MCF 10A (cell line): Measurements from ENCODE around the gene LMCD1. TPM values are rescaled to one million over a fixed set of nuclear protein-coding genes. Genes with fewer than 3 reads are reported as not detected.

Experiments
- BruUV-seq: library from RNA; stranded (reverse); fragments of 400-500 nt; replicated peaks from 2 replicates; lab custom pipeline; 2021; lab: Mats Ljungman, UMichigan
- CTCF ChIA-PET: fragments of 300-600 bp; sonication (Branson Sonifier 250); formaldehyde crosslinking; extraction: SDS; loops from one replicate; lab custom pipeline; 2021; ENCODE audit warnings: antibody characterized with exemption, inconsistent platforms; lab: Yijun Ruan, JAX
- POLR2A ChIA-PET: fragments of 300-600, 350-650 bp; sonication (Branson Sonifier 250); formaldehyde crosslinking; extraction: SDS; loops from one replicate; lab custom pipeline; 2020; ENCODE audit warnings: antibody characterized with exemption, inconsistent platforms; lab: Yijun Ruan, JAX
- DNase-seq: peaks from one replicate; pipeline ENCODE4 v3.0.0-alpha.2; 2018; ENCODE audit not compliant: unreplicated experiment
- H3K27ac Mint-ChIP-seq: one replicate; pipeline ENCODE4 v1.8.0; 2022; ENCODE audit warnings: mild to moderate bottlenecking, low read depth, mixed read lengths; ENCODE audit not compliant: unreplicated experiment
- H3K27me3 Mint-ChIP-seq: one replicate; pipeline ENCODE4 v1.8.0; 2022; ENCODE audit warnings: mixed read lengths; ENCODE audit not compliant: insufficient read depth, unreplicated experiment
- H3K36me3 Mint-ChIP-seq: one replicate; pipeline ENCODE4 v1.8.0; 2022; ENCODE audit warnings: mild to moderate bottlenecking, moderate library complexity, mixed read lengths; ENCODE audit not compliant: insufficient read depth, unreplicated experiment
- H3K4me1 Mint-ChIP-seq: one replicate; pipeline ENCODE4 v1.8.0; 2022; ENCODE audit warnings: mixed read lengths; ENCODE audit not compliant: insufficient read depth, unreplicated experiment
- H3K4me3 Mint-ChIP-seq: one replicate; pipeline ENCODE4 v1.8.0; 2022; ENCODE audit warnings: mild to moderate bottlenecking, moderate library complexity, mixed read lengths; ENCODE audit not compliant: unreplicated experiment
- H3K9me3 Mint-ChIP-seq: one replicate; pipeline ENCODE4 v1.8.0; 2022; ENCODE audit warnings: mixed read lengths; ENCODE audit not compliant: unreplicated experiment
- CTCF ChIP-seq: fragments of 200-600 bp; IDR thresholded peaks from one replicate; pipeline ENCODE4 v1.8.0; 2022; ENCODE audit warnings: antibody characterized with exemption, mild to moderate bottlenecking; ENCODE audit not compliant: unreplicated experiment
- intact Hi-C: fragments of 100-400 bp; cut with micrococcal nuclease; formaldehyde crosslinking; loops from 2 replicates; pipeline ENCODE4 v1.14.1; 2022
- total RNA-seq: library from RNA; stranded (reverse); gene quantifications from 2 replicates; pipeline ENCODE4 v1.2.3, GENCODE V29; 2022

Gene LMCD1
- total RNA-seq, 1 experiment from 2014 or later, result 0.63 TPM

- Mint-ChIP-seq H3K27ac (peak overlapping the region; percentile 8), H3K4me3 (no peak overlapping the region), H3K36me3 (no peaks in the 10 kb centered on the region), H3K9me3 (peaks cover 8% of the 10 kb centered on the region), H3K27me3 (no peaks in the 10 kb centered on the region), H3K4me1 (peaks cover 21% of the 10 kb centered on the region)
- TF ChIP-seq CTCF, result no peak
- BruUV-seq, result no TSS peak
- intact Hi-C loops, result no loop called here
- ChIA-PET CTCF (no interaction called here), POLR2A (no interaction called here)
- DNase-seq, result peak; percentile 14
These were observed 17.5 kb downstream of the LMCD1 start for GRCh38 chr3:8519156-8519555.

GRCh38 chr3:8519774-8520448 lies 18.3 kb downstream of the LMCD1 start:
- H3K4me3 Mint-ChIP-seq, result no peak overlapping the region
- no peak for TF ChIP-seq CTCF
- no TSS peak for BruUV-seq
- H3K27ac Mint-ChIP-seq, result peak overlapping the region; percentile 8
- ChIA-PET CTCF (interaction anchor here (0.9 kb wide), 1 partner anchor 194 kb away, joined by 3 read pairs; no protein-coding TSS in a partner anchor), POLR2A (no interaction called here)
- H3K4me1 Mint-ChIP-seq, result peaks cover 21% of the 10 kb centered on the region
- H3K27me3 Mint-ChIP-seq, result no peaks in the 10 kb centered on the region
- no peaks in the 10 kb centered on the region for H3K36me3 Mint-ChIP-seq
- intact Hi-C loops, result no loop called here
- H3K9me3 Mint-ChIP-seq, result peaks cover 8% of the 10 kb centered on the region
- DNase-seq, result no peak

- intact Hi-C loops, result no loop called here
These were observed 19.3 kb downstream of the LMCD1 start for GRCh38 chr3:8520816-8521403.

More at GRCh38 chr3:8520816-8521403, 19.3 kb downstream of the LMCD1 start:
- ChIA-PET POLR2A (no interaction called here), CTCF (interaction anchor here (0.7 to 0.9 kb wide), 2 partner anchors 81 to 193 kb away, joined by 3 read pairs; no protein-coding TSS in a partner anchor)
- H3K4me3 Mint-ChIP-seq, result no peak overlapping the region
- H3K9me3 Mint-ChIP-seq, result peaks cover 8% of the 10 kb centered on the region
- BruUV-seq, result no TSS peak
- no peaks in the 10 kb centered on the region for H3K27me3 Mint-ChIP-seq
- no peaks in the 10 kb centered on the region for H3K36me3 Mint-ChIP-seq
- DNase-seq, result no peak
- TF ChIP-seq CTCF, result no peak
- peaks cover 24% of the 10 kb centered on the region for H3K4me1 Mint-ChIP-seq
- H3K27ac Mint-ChIP-seq, result no peak overlapping the region
